HepG2 (cell line): ENCODE results near the gene C5orf15. TPM values are rescaled to one million over a fixed set of nuclear protein-coding genes. Genes with fewer than 3 reads are reported as not detected.

Experiments
- ATAC-seq: fragments of 200-7000 bp; cut with Tn5 transposase; 3 replicates; pipeline ENCODE4 v1.9.1; 2020; ENCODE audit warnings: mild to moderate bottlenecking, moderate library complexity
- BruUV-seq: library from RNA; stranded (reverse); fragments of 400-500 nt; replicated peaks from 2 replicates; lab custom pipeline; 2021; lab: Mats Ljungman, UMichigan
- CTCF ChIA-PET: fragments of 300-600 bp; formaldehyde crosslinking; extraction: SDS; loops from one replicate; lab custom pipeline; 2021; ENCODE audit warnings: low total read pairs, inconsistent platforms, low intra/inter-chr PET ratio; lab: Yijun Ruan, JAX
- POLR2A ChIA-PET: fragments of 350-600 bp; sonication (Branson Sonifier 250); formaldehyde crosslinking; loops from one replicate; lab custom pipeline; 2020; ENCODE audit warnings: antibody characterized with exemption, inconsistent platforms; lab: Yijun Ruan, JAX
- DNase-seq: peaks from one replicate; pipeline ENCODE4 v3.0.0-alpha.2; 2015; ENCODE audit warnings: low spot score
- FAIRE-seq: peaks from 3 replicates; lab custom pipeline; 2011; peaks lifted over from hg19 to GRCh38; lab: Jason Lieb, UNC
- H2AFZ ChIP-seq: one replicate; pipeline ENCODE4 v1.6.1; 2011; ENCODE audit warnings: low read length, inconsistent platforms
- H3K27ac ChIP-seq: fragments of 300-600 bp; 3 replicates; pipeline ENCODE4 v1.8.0; 2011; ENCODE audit warnings: mixed run types, mild to moderate bottlenecking, mixed read lengths, low read length, inconsistent platforms; ENCODE audit not compliant: insufficient read depth; ENCODE audit errors: extremely low read length
- H3K27me3 ChIP-seq, 2 experiments: fragments of 200-600 bp in 1 of 2; 2 replicates in 1 of 2; 3 replicates in 1 of 2; pipeline versions ENCODE4 v1.6.0 to v1.8.0; 2011; ENCODE audit warnings: low read length in 2 of 2, mild to moderate bottlenecking in 2 of 2, moderate library complexity in 2 of 2, inconsistent platforms in 1 of 2; ENCODE audit not compliant: insufficient read depth in 2 of 2, control insufficient read depth in 1 of 2
- H3K36me3 ChIP-seq, 2 experiments: fragments of 200-600 bp in 1 of 2; replicated peaks in 1 of 2; 2 replicates in 1 of 2; 3 replicates in 1 of 2; pipeline versions ENCODE4 v1.5.1 to v1.8.0; 2011; ENCODE audit warnings: low read length in 2 of 2, inconsistent platforms in 1 of 2; ENCODE audit not compliant: insufficient read depth in 2 of 2, control insufficient read depth in 1 of 2
- H3K4me1 ChIP-seq: 2 replicates; pipeline ENCODE4 v1.5.1; 2012; ENCODE audit warnings: low read length, inconsistent platforms; ENCODE audit not compliant: insufficient read depth
- H3K4me2 ChIP-seq: 2 replicates; pipeline ENCODE4 v1.6.0; 2011; ENCODE audit warnings: low read depth, low read length, inconsistent platforms
- H3K4me3 ChIP-seq, 3 experiments: fragments of 200-600 bp in 1 of 3; sonication (generic), shearing (Covaris generic) in 1 of 3; replicated peaks in 1 of 3; 2 replicates each; pipeline ENCODE4 v1.5.1; 2011 to 2016; ENCODE audit warnings: low read length in 3 of 3, inconsistent platforms in 2 of 3, low read depth in 2 of 3, mild to moderate bottlenecking in 2 of 3, control low read depth in 1 of 3, mixed read lengths in 1 of 3; ENCODE audit not compliant: insufficient read depth in 1 of 3
- H3K79me2 ChIP-seq: one replicate; pipeline ENCODE4 v1.6.1; 2011; ENCODE audit warnings: low read length, inconsistent platforms; ENCODE audit not compliant: insufficient read depth
- H3K9ac ChIP-seq: 2 replicates; pipeline ENCODE4 v1.6.0; 2011; ENCODE audit warnings: mild to moderate bottlenecking, low read depth, low read length, inconsistent platforms; ENCODE audit not compliant: insufficient read depth
- H3K9me3 ChIP-seq: 2 replicates; pipeline ENCODE4 v1.5.1; 2012; ENCODE audit warnings: mild to moderate bottlenecking, low read length
- H4K20me1 ChIP-seq: 2 replicates; pipeline ENCODE4 v1.6.0; 2011; ENCODE audit warnings: inconsistent platforms, mild to moderate bottlenecking, low read length, moderate library complexity; ENCODE audit not compliant: insufficient read depth
- CAMTA2 ChIP-seq: sonication (generic); formaldehyde crosslinking; IDR thresholded peaks from 2 replicates; pipeline ENCODE4 v1.4.0; 2020; ENCODE audit warnings: mild to moderate bottlenecking, missing genetic modification reagents, borderline replicate concordance
- CENPT ChIP-seq: sonication (generic); formaldehyde crosslinking; IDR thresholded peaks from 2 replicates; pipeline ENCODE4 v1.8.0; 2022; ENCODE audit warnings: low read depth, mild to moderate bottlenecking, moderate library complexity, missing genetic modification reagents
- CHD4 ChIP-seq: fragments of 200-600 bp; sonication (generic); IDR thresholded peaks from 2 replicates; pipeline ENCODE4 v1.7.0; 2017; ENCODE audit warnings: mild to moderate bottlenecking, low read length, borderline replicate concordance
- HCFC1 ChIP-seq: fragments of 150-350 bp; IDR thresholded peaks from 2 replicates; pipeline ENCODE4 v1.6.1; 2014; ENCODE audit warnings: low read depth, low read length
- MATR3 ChIP-seq: sonication (generic); formaldehyde crosslinking; IDR thresholded peaks from 2 replicates; pipeline ENCODE4 v1.4.0; 2020; ENCODE audit warnings: missing genetic modification reagents
- MEF2D ChIP-seq: sonication (generic); formaldehyde crosslinking; IDR thresholded peaks from 2 replicates; pipeline ENCODE4 v1.5.1; 2020; ENCODE audit warnings: mild to moderate bottlenecking, missing genetic modification reagents
- THYN1 ChIP-seq: sonication (generic); formaldehyde crosslinking; IDR thresholded peaks from 2 replicates; pipeline ENCODE4 v1.8.1; 2023; ENCODE audit warnings: low read depth, mild to moderate bottlenecking, moderate library complexity, missing genetic modification reagents, borderline replicate concordance
- ZBTB33 ChIP-seq: sonication (generic); formaldehyde crosslinking; IDR thresholded peaks from 2 replicates; pipeline ENCODE4 v1.4.0; 2020; ENCODE audit warnings: missing genetic modification reagents
- ZNF264 ChIP-seq: sonication (generic); formaldehyde crosslinking; IDR thresholded peaks from 2 replicates; pipeline ENCODE4 v1.4.0; 2020; ENCODE audit warnings: missing genetic modification reagents
- ZNF362 ChIP-seq: sonication (generic); formaldehyde crosslinking; IDR thresholded peaks from 2 replicates; pipeline ENCODE4 v1.4.0; 2020; ENCODE audit warnings: missing genetic modification reagents, mild to moderate bottlenecking, borderline replicate concordance
- ZNF614 ChIP-seq: IDR thresholded peaks from 2 replicates; pipeline ENCODE4 v1.6.1; 2018; ENCODE audit warnings: missing biosample characterization, missing genetic modification reagents, inconsistent platforms, borderline replicate concordance
- ZNF770 ChIP-seq: sonication (generic); formaldehyde crosslinking; IDR thresholded peaks from 2 replicates; pipeline ENCODE4 v1.5.0; 2020; ENCODE audit warnings: mild to moderate bottlenecking, missing genetic modification reagents
- WGBS: methylation state at CpG from one replicate; pipeline ENCODE4 v1.1.6; 2017; ENCODE audit warnings: low lambda C conversion rate; 5-methylcytosine and 5-hydroxymethylcytosine counted together
- in situ Hi-C: cut with HindIII; loops from 2 replicates; pipeline ENCODE4 v1.10.0; 2017; ENCODE audit warnings: low pct_unique_long_range_greater_than_20kb; ENCODE audit not compliant: extremely low pct_ligation_motif_present
- intact Hi-C: fragments of 100-400 bp; cut with micrococcal nuclease; formaldehyde crosslinking; loops from one replicate; pipeline ENCODE4 v1.10.0; 2022; ENCODE audit not compliant: unreplicated experiment
- polyA plus RNA-seq, 8 experiments: library from polyadenylated mRNA; depleted of rRNA in 3 of 8; stranded (reverse) in 7 of 8; unstranded in 1 of 8; fragments of >200 nt; fragmentation: Illumina TruSeq in 4 of 8; extraction: Trizol in 4 of 8; gene quantifications; 2 replicates each; pipeline versions ENCODE4 v1.2.1 to v1.2.3, GENCODE V29; 2011 to 2016; ENCODE audit warnings: low read depth in 4 of 8, missing spikeins in 1 of 8, mixed read lengths in 1 of 8; ENCODE audit not compliant: insufficient read depth in 1 of 8
- total RNA-seq, 5 experiments: library from RNA; depleted of rRNA; stranded (reverse); fragments of >200 nt; fragmentation: Illumina TruSeq; extraction: Trizol; gene quantifications; 2 replicates each; pipeline ENCODE4 v1.2.3, GENCODE V29; 2016; ENCODE audit warnings: low read depth in 1 of 5

Gene C5orf15
- total and polyA plus RNA-seq, 2 of the 13 experiments (the other 11 are each of a cell fraction or from before 2014, with no cell fraction given) = 58.5 to 82.7 TPM

- H3K36me3 ChIP-seq = no peaks in the 10 kb centered on the region
- H3K4me2 ChIP-seq = no peak overlapping the region
- H4K20me1 ChIP-seq = no peaks in the 10 kb centered on the region
- 37% methylated on average over 9 of the region's 12 CpGs for WGBS
- H3K9ac ChIP-seq = no peak overlapping the region
- POLR2A ChIA-PET = no interaction called here
- H3K27ac ChIP-seq = no peak overlapping the region
- no TSS peak for BruUV-seq
- no peaks in the 10 kb centered on the region for H3K79me2 ChIP-seq
- peaks cover 9 to 64% of the 10 kb centered on the region in 2 experiments for H3K27me3 ChIP-seq
- in situ Hi-C loops = no loop called here
- DNase-seq = no peak
- H2AFZ ChIP-seq = no peak overlapping the region
- intact Hi-C loops = no loop called here
- FAIRE-seq = no peak
- TF ChIP-seq ZNF264 (CRISPR knock-in tag) = 0 out of 2 replicates have a peak, but pooled peaks have one; percentile 58
- no peak for TF ChIP-seq CENPT
- peak; percentile 55; the same call in 1 of the 2 replicates for TF ChIP-seq ZNF770 (CRISPR knock-in tag)
- H3K9me3 ChIP-seq = no peaks in the 10 kb centered on the region
- H3K4me3 ChIP-seq = no peak overlapping the region
- no peak for ATAC-seq
- peaks cover 13% of the 10 kb centered on the region; the same call in 1 of the 2 replicates for H3K4me1 ChIP-seq
- CTCF ChIA-PET = no interaction called here
These were observed 42.4 kb downstream of the C5orf15 start for GRCh38 chr5:133925866-133926488.

- in situ Hi-C loops (no loop called here), intact Hi-C loops (no loop called here)
- Histone ChIP-seq H3K4me3 (no peak overlapping the region), H2AFZ (no peak overlapping the region), H3K4me1 (peaks cover 13% of the 10 kb centered on the region; the same call in 1 of the 2 replicates), H4K20me1 (no peaks in the 10 kb centered on the region), H3K27ac (no peak overlapping the region), H3K9ac (no peak overlapping the region), H3K79me2 (no peaks in the 10 kb centered on the region), H3K36me3 (no peaks in the 10 kb centered on the region), H3K9me3 (no peaks in the 10 kb centered on the region), H3K27me3 (peaks cover 9 to 61% of the 10 kb centered on the region in 2 experiments), H3K4me2 (no peak overlapping the region)
- 17% methylated on average over 3 of the region's 3 CpGs for WGBS
- ChIA-PET POLR2A (no interaction called here), CTCF (no interaction called here)
- ATAC-seq (no peak), FAIRE-seq (no peak), DNase-seq (no peak)
- no TSS peak for BruUV-seq
- TF ChIP-seq MEF2D (CRISPR knock-in tag) (no peak), THYN1 (CRISPR knock-in tag) (no peak), ZNF362 (CRISPR knock-in tag) (no peak), ZBTB33 (CRISPR knock-in tag) (no peak), HCFC1 (no peak), CAMTA2 (CRISPR knock-in tag) (no peak), ZNF614 (CRISPR knock-in tag) (no peak), MATR3 (CRISPR knock-in tag) (no peak), CHD4 (no peak)
These were observed 43.2 kb downstream of the C5orf15 start for GRCh38 chr5:133925269-133925668.
